Suppressor macrophage (primary cell): ENCODE results near the gene ACADL.
"Not testable (repeated sequence)": the region's sequence is repeated elsewhere in the genome, so short reads cannot be mapped to it uniquely, and the experiment has no call there.

Experiments used
- DNase-seq, 4 experiments: peaks; one replicate each; pipeline ENCODE4 v3.0.0-alpha.2; 2020 to 2022

Gene ACADL

DNA sequence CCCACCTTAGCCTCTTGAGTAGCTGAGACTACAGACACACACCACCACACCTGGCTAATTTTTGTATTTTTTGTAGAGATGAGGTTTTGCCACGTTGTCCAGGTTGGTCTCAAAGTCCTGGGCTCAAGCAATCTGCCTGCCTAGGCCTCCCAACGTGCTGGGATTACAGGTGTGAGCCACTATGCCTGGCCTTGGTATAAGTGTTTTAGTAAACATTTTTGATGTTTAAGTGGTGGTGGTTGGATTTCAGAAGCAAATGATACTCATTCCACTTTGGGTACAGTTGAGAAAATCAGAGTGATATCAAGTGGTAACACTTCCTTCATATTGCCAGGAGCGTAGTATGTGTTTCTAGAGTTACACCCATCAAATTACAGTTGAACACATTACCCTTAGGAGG is 25.4 kb downstream of the ACADL start:
- no peak for DNase-seq

DNA sequence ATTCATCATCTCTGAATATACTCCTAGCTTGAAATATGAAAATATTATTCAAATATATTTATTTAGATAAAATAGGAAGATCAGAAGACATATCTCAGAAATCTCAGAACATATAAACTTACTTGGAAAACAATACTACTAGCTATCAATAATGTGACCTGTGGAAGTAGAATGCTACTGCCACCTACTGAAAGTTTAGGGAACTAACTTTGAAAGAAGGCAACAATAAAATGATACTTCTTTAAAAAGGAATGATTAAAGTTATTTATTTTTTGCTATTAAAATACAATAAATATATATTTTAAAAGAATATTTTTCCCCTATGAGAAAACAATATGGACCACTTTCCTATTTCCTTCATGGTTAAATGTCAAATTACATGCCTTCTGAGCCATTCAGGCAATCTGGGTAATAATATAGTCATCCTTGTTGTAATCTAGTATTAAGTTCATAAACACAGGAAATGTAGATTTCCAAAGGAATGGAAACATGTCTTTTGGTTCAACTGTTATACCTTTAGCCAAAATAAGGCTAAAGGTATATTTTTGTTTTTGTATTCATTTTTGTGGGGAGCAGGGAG is 26.0 kb downstream of the ACADL start:
- peak; percentile 3 to 61 (median 36) for DNase-seq

DNA sequence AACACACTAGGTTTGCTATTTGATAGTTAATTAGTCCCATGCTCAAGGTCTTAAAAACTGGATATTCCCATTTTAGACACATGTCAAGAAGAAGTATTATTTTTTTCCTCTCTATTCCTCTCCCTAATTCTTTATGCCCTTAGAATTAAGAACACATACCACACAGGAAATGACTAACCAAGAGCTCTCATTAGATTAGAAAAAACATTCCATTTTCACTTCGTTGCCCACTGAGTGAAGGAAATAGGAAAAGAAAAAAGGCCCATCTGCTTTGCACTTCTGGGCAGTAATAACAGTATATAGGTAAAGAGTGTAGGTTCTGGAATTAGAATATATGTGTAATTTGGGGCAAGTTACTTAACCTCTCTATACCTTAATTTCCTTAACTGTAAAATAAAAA is 26.9 kb downstream of the ACADL start:
- DNase-seq, result no peak

DNA sequence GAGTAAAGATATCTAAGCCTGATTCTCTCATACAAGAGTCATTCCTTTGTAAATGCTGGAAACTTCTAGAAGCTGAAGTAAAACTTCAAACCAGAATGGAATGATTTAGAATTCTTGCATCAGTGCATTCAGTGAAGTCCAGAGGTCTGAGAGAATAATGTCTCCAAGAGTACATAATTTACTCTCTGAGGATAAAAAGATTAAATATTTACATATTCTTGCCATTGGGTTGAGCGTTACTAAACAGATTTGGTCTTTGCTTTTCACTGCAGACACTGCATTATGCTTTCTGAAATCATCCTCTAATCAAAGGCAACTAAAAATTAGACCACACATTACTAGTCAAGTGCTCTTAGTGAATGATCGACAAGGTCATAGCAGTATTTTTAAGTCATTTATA is 27.5 kb downstream of the ACADL start:
- DNase-seq, result no peak

DNA sequence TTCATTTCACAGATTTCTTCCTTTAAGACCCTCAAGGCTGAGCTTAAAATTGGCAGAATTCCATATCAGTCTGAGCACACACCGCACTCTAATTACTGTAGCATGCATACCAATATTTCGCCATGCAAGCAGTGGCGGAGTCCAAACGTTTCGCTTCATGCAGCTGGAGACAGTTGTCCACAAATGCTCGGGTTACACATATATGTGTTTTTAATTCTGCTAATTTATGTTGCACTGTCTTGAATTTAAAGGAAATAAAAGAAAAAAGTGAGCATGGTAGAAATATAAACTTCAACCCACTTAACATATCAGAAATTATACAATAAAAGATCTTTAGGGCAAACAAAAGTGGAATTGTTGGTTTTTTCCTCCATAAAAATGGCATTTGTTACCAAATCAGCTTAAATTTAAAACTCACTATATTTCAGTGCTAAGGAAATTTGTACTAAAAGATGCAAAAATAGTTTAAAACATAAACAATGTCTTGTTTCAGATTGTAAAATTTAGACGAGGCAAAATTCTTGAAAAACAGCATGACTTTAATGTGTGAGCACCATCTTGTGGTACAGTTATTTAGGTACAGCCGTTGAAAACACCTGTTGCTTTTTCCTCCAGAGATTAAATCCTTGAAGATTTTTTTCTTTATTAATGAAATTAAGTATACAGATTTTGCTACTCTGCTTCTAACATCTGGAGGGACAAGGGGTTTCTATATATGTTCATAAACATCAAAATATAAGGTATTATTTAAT is 30.0 kb downstream of the ACADL start:
- peak; percentile 27 to 78 (median 50) for DNase-seq

DNA sequence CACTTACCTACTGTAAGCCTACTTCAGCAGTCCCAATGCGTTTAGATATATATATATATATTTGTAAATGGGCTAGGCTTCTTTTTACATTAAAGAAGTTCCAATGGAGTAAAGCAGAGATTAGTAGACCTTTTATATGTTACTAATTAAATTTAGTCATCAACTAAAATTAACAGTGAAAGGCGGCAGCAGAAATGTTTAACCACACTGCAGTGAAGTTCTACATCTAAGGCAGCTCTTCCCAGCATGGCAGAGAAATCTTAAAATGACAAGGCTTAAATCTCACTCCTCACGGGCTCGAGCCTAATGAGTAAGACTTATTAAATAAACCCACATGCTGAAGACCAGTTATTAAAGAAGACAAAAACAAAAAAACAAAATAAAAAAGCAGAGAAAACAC is 34.9 kb downstream of the ACADL start:
- DNase-seq, result no peak

DNA sequence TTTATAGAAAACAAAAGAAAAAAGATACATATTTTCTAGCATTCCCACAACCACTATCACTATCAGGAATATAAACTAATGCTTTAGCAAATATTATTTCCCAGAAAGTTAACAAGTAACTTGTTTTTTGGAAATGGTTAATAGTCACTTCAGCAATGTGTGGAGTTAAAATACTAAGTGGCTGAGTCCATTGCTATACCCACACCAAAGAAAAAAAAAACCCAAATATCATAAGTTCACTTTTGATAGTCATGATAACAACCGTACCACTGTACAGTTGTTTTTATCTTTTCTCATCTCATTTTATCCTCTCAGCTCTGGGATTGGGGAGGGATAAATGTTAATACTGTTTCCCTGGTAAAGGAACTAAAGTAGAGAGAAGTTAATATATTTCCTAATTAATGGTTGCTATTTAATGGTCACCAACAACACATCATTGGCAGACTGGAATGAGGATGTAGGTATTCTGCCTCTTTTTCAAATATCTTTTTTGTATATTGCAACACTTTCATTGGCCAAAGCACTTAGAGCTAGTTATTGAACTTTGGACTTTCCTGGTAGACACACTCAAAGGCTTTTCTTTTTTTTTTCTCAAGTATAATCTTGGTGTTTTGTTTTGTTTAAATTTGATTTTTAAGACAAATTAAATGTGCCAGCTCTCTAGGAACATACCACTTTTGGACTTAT is 35.7 kb downstream of the ACADL start:
- DNase-seq, result no peak

DNA sequence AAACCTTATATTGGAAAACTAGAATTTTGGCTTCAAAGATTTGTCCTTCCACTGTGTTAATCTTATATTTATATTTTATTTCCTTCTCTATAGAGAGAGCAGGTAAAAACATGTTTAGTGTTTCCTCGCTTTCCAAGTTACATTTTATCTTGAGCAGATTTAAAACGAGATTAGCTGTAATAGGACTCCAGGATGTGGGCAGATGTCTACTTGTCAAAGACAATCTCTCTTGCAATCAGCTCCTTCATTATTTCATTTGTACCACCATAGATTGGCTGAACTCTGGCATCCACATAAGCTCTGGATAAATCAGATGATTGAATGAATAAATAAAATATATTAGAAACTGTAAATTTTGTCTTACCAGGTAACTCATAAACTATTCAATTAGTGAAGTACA is 36.5 kb downstream of the ACADL start:
- no peak for DNase-seq

DNA sequence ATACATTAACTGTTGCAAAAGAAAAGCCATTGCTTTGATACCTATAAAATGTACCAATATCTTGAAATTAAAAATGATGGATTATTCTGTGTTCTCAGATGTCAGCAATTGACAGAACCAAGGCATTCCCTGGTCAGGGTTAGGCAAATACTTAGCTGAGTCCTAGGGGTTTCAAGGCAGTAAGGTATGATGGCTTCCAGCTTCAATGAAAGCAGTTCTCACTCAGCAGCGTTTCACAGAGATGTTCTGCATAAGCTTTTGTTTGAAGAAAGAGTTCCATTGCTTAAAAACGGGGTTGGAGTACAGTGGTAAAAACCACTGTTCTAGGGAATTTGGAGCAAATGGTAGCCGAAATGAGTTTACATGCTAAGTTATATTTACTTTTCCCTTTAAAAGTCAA is 37.1 kb downstream of the ACADL start:
- no peak for DNase-seq

DNA sequence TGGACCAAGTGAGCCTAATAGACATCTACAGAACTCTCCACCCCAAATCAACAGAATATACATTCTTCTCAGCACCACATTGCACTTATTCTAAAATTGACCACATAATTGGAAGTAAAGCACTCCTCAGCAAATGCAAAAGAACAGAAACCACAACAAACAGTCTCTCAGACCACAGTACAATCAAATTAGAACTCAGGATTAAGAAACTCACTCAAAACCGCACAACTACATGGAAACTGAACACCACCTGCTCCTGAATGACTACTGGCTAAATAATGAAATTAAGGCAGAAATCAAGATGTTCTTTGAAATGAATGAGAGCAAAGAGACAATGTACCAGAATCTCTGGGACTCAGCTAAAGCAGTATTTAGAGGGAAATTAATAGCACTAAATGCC is 41.3 kb downstream of the ACADL start:
- not testable (repeated sequence) for DNase-seq

DNA sequence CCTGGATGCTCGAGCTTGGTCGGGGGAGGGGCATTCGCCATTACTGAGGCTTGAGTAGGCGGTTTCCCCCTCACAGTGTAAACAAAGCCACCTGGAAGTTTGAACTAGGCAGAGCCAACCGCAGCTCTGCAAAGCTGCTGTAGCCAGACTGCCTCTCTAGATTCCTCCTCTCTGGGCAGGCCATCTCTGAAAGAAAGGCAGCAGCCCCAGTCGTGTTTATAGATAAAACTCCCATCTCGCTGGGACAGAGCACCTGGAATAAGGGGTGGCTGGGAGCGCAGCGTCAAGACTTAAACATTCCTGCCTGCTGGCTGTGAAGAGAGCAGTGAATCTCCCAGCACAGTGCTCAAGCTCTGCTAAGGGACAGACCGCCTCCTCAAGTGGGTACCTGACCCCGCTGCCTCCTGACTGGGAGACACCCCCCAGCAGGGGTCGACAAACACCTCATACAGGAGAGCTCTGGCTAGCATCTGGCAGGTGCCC is 43.6 kb downstream of the ACADL start:
- DNase-seq, result not testable (repeated sequence)

DNA sequence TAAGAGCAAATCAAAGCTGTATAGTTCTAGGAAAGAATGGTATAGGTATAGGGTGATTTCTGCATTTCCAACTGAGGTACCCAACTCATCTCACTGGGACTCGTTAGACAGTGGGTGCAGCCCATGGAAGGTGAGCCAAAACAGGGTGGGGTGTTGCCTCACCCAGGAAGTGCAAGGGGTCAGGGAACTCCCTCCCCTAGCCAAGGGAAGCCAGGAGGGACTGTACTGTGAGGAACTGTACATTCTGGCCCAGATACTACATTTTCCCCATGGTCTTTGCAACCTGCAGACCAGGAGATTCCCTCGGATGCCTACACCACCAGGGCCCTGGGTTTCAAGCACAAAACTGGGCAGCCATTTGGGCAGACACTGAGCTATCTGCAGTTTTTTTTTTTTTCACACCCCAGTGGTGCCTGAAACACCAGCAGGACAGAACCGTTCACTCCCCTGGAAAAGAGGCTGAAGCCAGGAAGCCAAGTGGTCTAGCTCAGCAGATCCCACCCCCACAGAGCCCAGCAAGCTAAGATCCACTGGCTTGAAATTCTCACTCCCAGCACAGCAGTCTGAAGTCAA is 44.1 kb downstream of the ACADL start:
- not testable (repeated sequence) for DNase-seq

DNA sequence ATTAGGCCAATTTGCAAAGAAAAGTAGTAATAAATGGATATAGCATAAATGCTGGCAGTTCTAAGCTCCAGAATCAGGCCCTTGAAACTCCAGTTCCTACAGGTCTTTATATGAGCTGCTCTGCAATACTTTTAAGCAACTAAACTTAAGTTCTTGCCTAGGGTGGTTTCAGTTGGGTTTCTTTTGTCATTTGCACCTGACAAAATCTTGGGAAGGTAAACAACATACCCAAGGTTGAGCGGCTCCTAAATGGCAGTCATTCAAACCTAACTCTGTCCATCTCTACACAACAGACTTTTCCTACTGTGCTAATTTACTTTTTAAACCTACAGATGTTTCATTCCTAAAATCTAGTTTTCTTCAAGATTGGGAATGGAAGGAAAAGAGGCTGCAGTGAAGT is 44.8 kb downstream of the ACADL start:
- DNase-seq, result no peak

DNA sequence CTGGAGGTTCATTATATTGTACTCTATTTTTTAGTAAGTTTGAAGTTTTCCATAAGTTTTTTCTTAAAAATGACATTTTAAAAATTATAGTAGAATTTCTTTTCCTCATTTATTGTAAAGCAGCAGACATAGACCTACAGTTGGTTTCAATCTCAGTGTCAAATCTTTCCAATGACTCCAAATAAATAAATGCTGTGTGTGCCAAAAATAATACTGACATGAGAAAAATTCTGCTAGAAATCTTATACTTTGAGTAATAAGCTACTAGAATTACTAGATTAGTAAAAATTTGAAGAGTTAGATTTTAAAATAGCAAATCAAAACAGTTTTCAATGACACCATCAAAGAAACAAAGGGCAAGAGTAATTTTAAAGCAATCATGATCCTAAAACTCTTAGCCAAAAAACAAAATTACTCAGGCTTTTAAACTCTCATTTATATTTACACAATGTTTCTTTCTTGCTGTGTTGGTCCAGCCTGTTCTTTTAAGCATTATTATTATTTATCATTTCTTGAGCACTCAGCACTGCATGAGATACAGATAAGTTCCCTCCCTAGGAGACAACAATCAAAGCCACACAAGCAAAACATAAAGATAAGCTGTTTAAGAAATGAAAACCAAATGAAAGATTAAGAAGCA is 45.8 kb downstream of the ACADL start:
- no peak for DNase-seq

DNA sequence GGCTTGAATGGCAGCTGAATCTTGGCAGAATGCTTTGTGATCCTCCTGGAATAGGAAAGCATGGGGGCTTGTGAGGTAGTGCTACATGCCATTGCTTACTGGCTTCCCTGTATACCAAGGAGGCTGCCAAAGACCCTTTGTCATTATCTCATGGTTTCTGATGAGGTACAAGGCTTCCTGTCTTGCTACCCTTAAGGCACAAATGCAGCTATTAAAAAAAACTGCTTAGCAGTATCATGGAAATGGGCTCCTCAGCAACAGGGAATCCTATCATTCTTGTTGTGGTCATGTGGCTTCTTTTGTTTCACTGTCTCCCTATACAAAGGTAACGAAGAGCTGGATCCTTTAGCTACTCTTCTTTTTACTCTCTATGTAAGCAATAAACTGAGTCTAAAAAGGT is 47.5 kb downstream of the ACADL start:
- DNase-seq, result no peak

DNA sequence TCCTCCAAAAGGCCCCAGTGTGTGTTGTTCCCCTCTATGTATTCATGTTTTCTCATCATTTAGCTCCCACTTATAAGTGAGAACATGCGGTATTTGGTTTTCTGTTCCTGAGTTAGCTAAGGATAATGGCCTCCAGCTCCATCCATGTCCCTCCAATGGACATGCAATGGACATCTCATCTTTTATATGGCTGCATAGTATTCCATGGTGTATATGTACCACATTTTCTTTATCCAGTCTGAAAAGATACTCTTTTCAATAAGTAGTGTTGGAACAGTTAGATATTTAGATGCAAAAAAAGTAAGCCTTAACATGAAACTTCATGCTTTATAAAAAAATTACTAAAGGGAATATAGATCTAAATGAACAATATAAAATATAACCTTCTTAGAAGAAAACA is 48.1 kb downstream of the ACADL start:
- not testable (repeated sequence) for DNase-seq

DNA sequence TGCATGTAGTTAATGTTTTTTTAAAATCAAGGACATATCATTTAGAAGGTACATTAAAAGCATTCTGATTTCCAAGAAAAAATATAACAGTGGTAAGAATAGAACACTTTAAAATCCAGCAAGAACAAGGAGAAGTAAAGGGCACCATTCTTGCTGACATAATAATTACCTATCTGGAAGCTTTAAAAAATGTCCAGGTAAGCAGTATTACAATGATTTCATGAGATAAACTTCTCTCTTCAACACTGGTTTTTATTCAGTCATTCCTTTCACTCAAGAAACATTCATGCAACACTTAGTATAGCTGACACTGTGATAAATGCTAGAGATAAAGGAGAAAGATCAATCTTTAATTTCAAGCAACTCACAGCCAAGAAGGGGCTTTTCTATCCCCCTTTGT is 51.2 kb downstream of the ACADL start:
- no peak for DNase-seq

DNA sequence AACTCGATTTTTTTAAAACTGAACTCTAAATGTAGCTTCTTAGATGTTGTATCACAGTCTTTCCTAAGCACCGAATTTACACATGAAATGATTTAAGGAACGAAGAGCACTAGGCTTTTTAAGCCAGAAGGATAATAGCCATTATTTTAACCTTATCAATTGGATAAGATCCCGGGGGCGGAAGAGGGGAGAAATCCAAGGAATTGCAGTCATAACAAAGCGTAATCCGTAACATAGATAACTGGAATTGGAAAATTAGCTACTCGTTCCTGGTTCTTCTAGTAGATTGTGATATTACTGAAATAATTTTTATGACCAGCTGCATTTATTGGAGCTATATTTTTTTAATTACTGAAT is 53.0 kb downstream of the ACADL start:
- DNase-seq, result peak in 1 of 4 experiments; percentile 6

DNA sequence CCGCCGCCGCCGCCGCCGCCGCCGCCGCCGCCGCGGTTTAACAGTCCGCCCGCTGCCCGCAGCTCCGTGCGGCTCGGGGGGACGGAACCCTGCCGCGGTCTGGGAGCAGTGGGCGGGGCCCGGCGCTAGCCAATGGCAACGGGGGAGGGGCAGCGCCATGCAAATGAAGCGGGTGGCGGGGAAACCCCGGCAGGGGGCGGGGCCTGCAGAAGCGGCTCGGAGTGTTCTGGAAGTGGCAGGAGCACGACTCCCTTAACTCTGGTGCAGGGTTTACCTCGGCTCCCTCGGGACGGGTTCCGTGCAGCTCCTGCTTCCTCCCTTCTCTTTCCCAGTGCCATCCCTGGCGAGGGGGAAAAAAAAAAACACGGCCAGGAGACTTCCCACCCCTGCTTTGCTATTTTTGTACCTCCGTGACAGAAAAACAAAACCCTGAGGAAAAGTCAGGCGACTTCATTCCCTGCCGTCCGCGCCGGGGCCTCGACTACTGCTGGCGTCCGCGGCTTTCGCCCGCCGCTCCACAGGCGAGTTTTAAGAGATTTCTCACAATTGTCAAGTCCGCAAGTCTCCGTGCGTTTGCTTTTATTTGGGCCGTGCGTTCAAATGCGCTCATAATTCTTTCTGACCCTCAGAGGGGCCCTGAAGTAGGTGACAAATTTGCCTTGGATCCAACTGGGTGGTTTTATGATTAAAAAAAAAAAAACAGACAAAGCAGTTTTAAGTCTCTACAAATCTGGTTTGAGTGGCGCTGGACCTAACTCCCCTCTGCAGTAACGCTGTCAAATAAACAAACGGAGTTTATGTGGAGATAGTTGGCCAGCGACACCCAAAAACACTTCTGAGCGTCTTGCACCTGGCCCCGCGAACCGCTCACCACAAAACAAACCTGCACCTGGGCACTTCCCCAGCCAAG is 53.7 kb downstream of the ACADL start, which contains the start of gene KANSL1L:
Gene KANSL1L (minus strand): TSS at position 101 of the 910 bp plus-strand sequence. CDS start 16,827 bp downstream, outside the sequence.
- peak; percentile 97 to 100 (median 99) for DNase-seq

DNA sequence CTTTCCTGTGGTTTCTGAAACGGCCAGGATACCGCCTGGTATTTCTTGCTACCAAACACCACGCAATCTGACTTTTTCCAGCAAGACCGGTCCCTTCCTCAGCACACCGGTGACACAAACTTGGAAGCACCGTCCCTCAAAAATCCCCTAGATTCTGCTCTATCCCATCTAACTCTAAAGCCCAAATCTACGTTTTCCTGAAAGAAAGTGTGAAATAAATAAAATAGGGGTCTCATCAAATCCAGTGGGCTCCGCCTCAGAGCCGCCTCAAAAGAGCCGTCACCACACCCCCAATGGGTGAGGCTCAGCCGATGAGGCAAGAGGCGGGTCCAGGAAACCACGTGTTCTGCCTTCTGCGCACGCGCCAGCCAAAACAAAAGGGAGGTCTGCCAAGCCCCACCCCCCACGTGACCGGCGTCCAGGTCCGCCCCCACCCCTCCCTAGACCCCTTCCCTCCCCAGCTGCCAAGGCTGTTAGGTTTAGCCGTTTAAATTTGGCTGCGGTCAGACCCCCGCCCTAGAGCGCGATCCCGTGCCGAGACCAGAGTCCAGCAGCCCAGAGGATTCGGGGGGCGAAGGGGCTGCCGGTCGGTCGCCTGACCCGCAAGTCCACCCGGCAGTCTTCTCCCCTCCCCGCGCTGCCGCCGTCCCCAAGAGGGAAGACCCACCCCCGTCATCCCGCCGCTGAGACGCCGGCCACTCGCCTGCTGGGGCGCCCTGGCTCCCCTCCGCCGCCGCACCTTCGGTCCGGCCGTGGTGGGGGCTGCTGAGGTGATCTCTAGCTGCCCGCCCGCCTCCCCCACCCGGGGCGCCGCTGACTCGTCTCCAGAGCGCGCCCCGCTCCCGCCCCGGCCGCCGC is 54.6 kb downstream of the ACADL start:
- DNase-seq, result peak; percentile 98 to 99 (median 98)

DNA sequence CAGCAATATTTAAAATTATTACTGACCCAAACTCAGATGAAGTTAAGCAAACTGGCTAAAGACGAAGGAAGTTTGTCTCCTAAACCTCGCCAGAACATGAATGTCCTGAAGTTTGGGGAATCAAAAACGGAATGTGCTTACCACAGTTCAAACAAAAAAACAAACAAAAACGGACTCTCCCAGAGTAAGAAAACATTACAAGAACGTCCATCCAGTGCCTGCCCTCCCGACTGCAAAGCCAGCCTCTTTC is 55.1 kb downstream of the ACADL start:
- DNase-seq, result no peak
